CD4-positive, alpha-beta T cell (primary cell): ENCODE data around the gene HMCES. TPM values are rescaled to one million over a fixed set of nuclear protein-coding genes. Genes with fewer than 3 reads are reported as not detected.

Experiments
- ATAC-seq: fragments of 200-7000 bp; cut with Tn5 transposase; one replicate; pipeline ENCODE4 v1.10.0; 2022; ENCODE audit warnings: mild to moderate bottlenecking; ENCODE audit not compliant: poor library complexity
- CTCF ChIA-PET: fragments of 350-600 bp; sonication (Branson Sonifier 250); formaldehyde crosslinking; loops from one replicate; lab custom pipeline; 2021; ENCODE audit warnings: antibody characterized with exemption, inconsistent platforms; lab: Charles Lee
- POLR2A ChIA-PET: fragments of 350-600 bp; sonication (Branson Sonifier 250); formaldehyde crosslinking; loops from one replicate; lab custom pipeline; 2021; ENCODE audit warnings: antibody characterized with exemption, inconsistent platforms; lab: Charles Lee
- DNase-seq, 14 experiments: peaks; one replicate each; pipeline ENCODE4 v3.0.0-alpha.2; 2013 to 2020; ENCODE audit warnings: mixed read lengths in 2 of 14
- H3K27ac ChIP-seq, 2 donors: one replicate each; pipeline versions ENCODE4 v1.5.1 to v1.7.0; 2013; ENCODE audit warnings: low read length in 2 of 2, low read depth in 1 of 2, mild to moderate bottlenecking in 1 of 2
- H3K27me3 ChIP-seq, 2 experiments: 1 replicate in 1 of 2; 2 replicates in 1 of 2; pipeline versions ENCODE4 v1.6.1 to v1.7.0; 2013; ENCODE audit warnings: low read length in 2 of 2, control low read depth in 1 of 2, mild to moderate bottlenecking in 1 of 2, moderate library complexity in 1 of 2; ENCODE audit not compliant: insufficient read depth in 2 of 2, control insufficient read depth in 1 of 2
- H3K36me3 ChIP-seq: one replicate; pipeline ENCODE4 v1.6.1; 2013; ENCODE audit warnings: low read length, control low read depth; ENCODE audit not compliant: insufficient read depth
- H3K4me1 ChIP-seq: one replicate; pipeline ENCODE4 v1.6.1; 2013; ENCODE audit warnings: low read length, control low read depth; ENCODE audit not compliant: insufficient read depth
- H3K4me3 ChIP-seq: one replicate; pipeline ENCODE4 v1.5.1; 2013; ENCODE audit warnings: mild to moderate bottlenecking, low read length, moderate library complexity
- H3K9me3 ChIP-seq, 2 experiments: 1 replicate in 1 of 2; 2 replicates in 1 of 2; pipeline versions ENCODE4 v1.6.1 to v1.7.0; 2013; ENCODE audit warnings: low read length in 2 of 2, mild to moderate bottlenecking in 2 of 2, control low read depth in 1 of 2, moderate library complexity in 1 of 2; ENCODE audit not compliant: control insufficient read depth in 1 of 2, insufficient read depth in 1 of 2
- H3K27ac Mint-ChIP-seq: one replicate; pipeline ENCODE4 v1.8.0; 2020; ENCODE audit warnings: mixed read lengths
- H3K27me3 Mint-ChIP-seq: one replicate; pipeline ENCODE4 v1.8.0; 2021; ENCODE audit warnings: mixed read lengths
- H3K36me3 Mint-ChIP-seq: one replicate; pipeline ENCODE4 v1.8.0; 2021; ENCODE audit warnings: low read depth, mixed read lengths
- H3K4me1 Mint-ChIP-seq: one replicate; pipeline ENCODE4 v1.8.0; 2021; ENCODE audit warnings: low read depth, mixed read lengths
- H3K4me3 Mint-ChIP-seq: one replicate; pipeline ENCODE4 v1.8.0; 2020; ENCODE audit warnings: mild to moderate bottlenecking, mixed read lengths
- H3K9me3 Mint-ChIP-seq: one replicate; pipeline ENCODE4 v1.8.0; 2020; ENCODE audit warnings: mixed read lengths
- intact Hi-C, 2 experiments: fragments of 100-400 bp; cut with DNase I in 1 of 2; cut with micrococcal nuclease in 1 of 2; formaldehyde crosslinking; loops; one replicate each; pipeline versions ENCODE4 v1.15.1 to v1.9.0; 2023 to 2025; cut with DNase I, micrococcal nuclease
- total RNA-seq, 174 experiments: library from RNA in 2 of 174; stranded (reverse) in 2 of 174; gene quantifications; one replicate each; pipeline ENCODE4 v1.2.3 and lab custom pipeline; 2021 to 2026
- TF ChIP-seq, protein P1 (sequence below): fragments of 200-600 bp; IDR thresholded peaks from one replicate; pipeline ENCODE4 v1.8.0; 2022; ENCODE audit warnings: antibody characterized with exemption, mild to moderate bottlenecking

HMCES gene
- total RNA-seq, 2 experiments from 2014 or later, result 63.5 to 64.0 TPM

DNA sequence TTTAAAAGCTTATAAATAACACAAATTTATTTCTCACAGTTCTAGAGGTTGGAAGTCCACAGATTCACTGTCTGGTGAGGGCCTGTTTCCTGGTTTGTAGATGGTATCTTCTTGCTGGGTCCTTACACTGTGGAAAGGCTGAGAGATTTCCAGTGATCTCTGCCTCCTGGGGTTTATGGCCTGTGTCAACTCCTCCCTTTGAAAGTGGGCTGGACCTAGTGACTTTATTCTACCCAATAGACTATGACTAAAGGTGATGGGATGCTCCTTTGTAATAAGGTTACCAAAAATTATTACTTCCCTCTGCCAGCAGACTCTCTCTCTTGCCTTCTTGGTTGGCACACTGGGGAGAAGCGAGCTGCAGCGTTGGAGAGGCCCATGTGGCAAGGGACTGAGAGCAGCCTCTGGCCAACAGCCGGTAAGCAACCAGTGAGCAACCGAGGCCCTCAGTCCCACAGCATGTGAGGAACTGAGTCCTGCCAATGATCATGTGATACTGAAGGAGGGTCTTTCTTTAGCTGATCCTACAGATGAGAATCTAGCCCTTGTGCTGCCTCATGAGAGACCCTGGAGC is 43.2 kb upstream of the HMCES start:
- TF ChIP-seq, protein P1, sequence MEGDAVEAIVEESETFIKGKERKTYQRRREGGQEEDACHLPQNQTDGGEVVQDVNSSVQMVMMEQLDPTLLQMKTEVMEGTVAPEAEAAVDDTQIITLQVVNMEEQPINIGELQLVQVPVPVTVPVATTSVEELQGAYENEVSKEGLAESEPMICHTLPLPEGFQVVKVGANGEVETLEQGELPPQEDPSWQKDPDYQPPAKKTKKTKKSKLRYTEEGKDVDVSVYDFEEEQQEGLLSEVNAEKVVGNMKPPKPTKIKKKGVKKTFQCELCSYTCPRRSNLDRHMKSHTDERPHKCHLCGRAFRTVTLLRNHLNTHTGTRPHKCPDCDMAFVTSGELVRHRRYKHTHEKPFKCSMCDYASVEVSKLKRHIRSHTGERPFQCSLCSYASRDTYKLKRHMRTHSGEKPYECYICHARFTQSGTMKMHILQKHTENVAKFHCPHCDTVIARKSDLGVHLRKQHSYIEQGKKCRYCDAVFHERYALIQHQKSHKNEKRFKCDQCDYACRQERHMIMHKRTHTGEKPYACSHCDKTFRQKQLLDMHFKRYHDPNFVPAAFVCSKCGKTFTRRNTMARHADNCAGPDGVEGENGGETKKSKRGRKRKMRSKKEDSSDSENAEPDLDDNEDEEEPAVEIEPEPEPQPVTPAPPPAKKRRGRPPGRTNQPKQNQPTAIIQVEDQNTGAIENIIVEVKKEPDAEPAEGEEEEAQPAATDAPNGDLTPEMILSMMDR, result no peak
- Histone ChIP-seq H3K4me3 (no peak overlapping the region), H3K36me3 (no peaks in the 10 kb centered on the region), H3K27me3 (no peaks in the 10 kb centered on the region), H3K27ac (no peak overlapping the region), H3K9me3 (no peaks in the 10 kb centered on the region), H3K4me1 (peaks cover 19% of the 10 kb centered on the region)
- DNase-seq (no peak), ATAC-seq (no peak)
- no peaks in the 10 kb centered on the region for H3K9me3 Mint-ChIP-seq
- H3K36me3 Mint-ChIP-seq, result no peaks in the 10 kb centered on the region
- H3K4me1 Mint-ChIP-seq, result peaks cover 6% of the 10 kb centered on the region
- no peak overlapping the region for H3K4me3 Mint-ChIP-seq
- CTCF ChIA-PET, result no interaction called here
- H3K27ac Mint-ChIP-seq, result no peak overlapping the region
- POLR2A ChIA-PET, result interaction anchor here (0.6 kb wide), 1 partner anchor 1604 kb away, joined by 3 read pairs; no protein-coding TSS in a partner anchor
- intact Hi-C loops, result no loop called here
- no peaks in the 10 kb centered on the region for H3K27me3 Mint-ChIP-seq

DNA sequence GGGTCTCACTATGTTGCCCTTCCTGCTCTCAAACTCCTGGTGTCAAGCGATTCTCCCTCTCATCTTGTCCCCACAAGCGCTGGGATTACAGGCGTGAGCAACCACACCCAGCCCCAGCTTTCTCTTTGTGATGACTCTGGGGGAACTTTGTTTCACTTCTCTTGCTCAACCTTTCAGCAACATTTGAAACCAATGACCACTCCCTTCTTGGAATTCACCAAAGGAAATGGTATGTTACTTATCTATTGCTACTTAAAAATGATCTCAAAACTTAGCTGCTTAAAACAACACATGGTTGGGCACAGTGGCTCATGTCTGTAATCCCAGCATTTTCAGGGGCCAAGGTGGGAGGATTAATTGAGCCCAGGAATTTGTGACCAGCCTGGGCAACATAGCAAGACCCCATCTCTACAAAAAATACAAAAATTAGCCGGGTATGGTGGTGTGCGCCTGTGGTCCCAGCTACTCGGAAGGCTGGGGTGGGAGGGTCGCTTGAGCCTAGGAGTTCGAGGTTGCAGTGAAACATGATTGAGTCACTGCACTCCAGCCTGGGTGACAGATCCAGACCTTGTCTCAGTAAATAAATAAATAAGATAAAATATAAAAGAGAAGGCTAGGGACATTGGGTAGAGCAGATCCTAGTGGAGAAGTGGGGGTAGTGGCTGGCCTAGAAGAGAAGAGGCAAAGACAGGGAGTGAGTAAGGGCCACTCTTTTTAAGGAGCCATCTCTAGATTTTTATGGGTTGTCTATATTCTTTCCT is 39.5 kb upstream of the HMCES start:
- ChIA-PET POLR2A (no interaction called here), CTCF (interaction anchor here (1.1 to 1.3 kb wide), 2 partner anchors 186 to 269 kb away, joined by 3 read pairs; no protein-coding TSS in a partner anchor)
- no peaks in the 10 kb centered on the region for H3K36me3 Mint-ChIP-seq
- no peaks in the 10 kb centered on the region for H3K36me3 ChIP-seq
- TF ChIP-seq, protein P1, result no peak
- no peak overlapping the region for H3K27ac Mint-ChIP-seq
- DNase-seq (peak in 3 of 14 experiments; percentile 58 to 64 (median 60)), ATAC-seq (no peak)
- no peak overlapping the region for H3K4me3 Mint-ChIP-seq
- H3K9me3 ChIP-seq, result no peaks in the 10 kb centered on the region
- H3K4me1 Mint-ChIP-seq, result peaks cover 6% of the 10 kb centered on the region
- H3K9me3 Mint-ChIP-seq, result no peaks in the 10 kb centered on the region
- peaks cover 19% of the 10 kb centered on the region for H3K4me1 ChIP-seq
- no peak overlapping the region for H3K4me3 ChIP-seq
- intact Hi-C loops, result no loop called here
- H3K27me3 ChIP-seq, result no peaks in the 10 kb centered on the region
- H3K27me3 Mint-ChIP-seq, result no peaks in the 10 kb centered on the region
- H3K27ac ChIP-seq, result peak overlapping the region in 1 of 2 donors; percentile 22

DNA sequence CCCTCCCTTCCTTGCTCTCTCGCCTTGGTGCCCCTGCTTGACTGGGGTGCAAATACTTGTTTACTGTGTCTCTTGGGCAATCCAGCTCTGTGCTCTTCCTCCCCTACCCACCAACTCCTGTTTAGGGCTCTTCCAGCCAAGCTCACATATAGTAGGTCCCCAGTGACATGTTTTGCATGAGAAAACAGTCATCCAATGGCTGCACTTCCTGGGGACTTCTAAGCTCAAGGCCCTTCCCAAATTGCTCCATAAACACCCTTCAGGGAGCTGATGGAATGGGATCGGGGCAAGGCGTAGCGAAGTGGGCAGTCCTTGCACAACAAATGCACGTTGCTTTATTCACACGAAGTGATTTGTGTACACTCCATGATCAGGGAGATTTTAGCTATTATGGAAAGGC is 38.7 kb upstream of the HMCES start:
- TF ChIP-seq, protein P1, result no peak
- Mint-ChIP-seq H3K4me3 (no peak overlapping the region), H3K36me3 (no peaks in the 10 kb centered on the region), H3K27me3 (no peaks in the 10 kb centered on the region), H3K27ac (no peak overlapping the region), H3K9me3 (no peaks in the 10 kb centered on the region), H3K4me1 (peaks cover 6% of the 10 kb centered on the region)
- Histone ChIP-seq H3K27me3 (no peaks in the 10 kb centered on the region), H3K36me3 (no peaks in the 10 kb centered on the region), H3K27ac (no peak overlapping the region), H3K9me3 (no peaks in the 10 kb centered on the region), H3K4me3 (no peak overlapping the region), H3K4me1 (peaks cover 20% of the 10 kb centered on the region)
- ATAC-seq (no peak), DNase-seq (no peak)
- intact Hi-C loops, result no loop called here
- ChIA-PET CTCF (interaction anchor here (1.1 kb wide), 1 partner anchor 187 kb away, joined by 3 read pairs; no protein-coding TSS in a partner anchor), POLR2A (interaction anchor here (0.8 kb wide), 1 partner anchor 10 kb away, joined by 3 read pairs; the partner anchor contains the start of gene COPG1)
